ENCODE results near the gene STAM2.
"Not testable (repeated sequence)": the region's sequence is repeated elsewhere in the genome, so short reads cannot be mapped to it uniquely, and the experiment has no call there.

The STAM2 gene

GRCh38 chr2:152175368-152176112 lies at the start of gene STAM2:
Gene STAM2, minus strand, starts transcription at chr2:152175763. Its CDS starts 121 bp downstream, at chr2:152175642.
- DNase-seq = peak; percentile 77

GRCh38 chr2:152223977-152224376 lies 48.4 kb upstream of the STAM2 start:
- DNase-seq = no peak

- no peak for DNase-seq
Observed at GRCh38 chr2:152222975-152223637, 47.5 kb upstream of the STAM2 start.

GRCh38 chr2:152221839-152222238 lies 46.3 kb upstream of the STAM2 start:
- DNase-seq = no peak

GRCh38 chr2:152219077-152219828 lies 43.7 kb upstream of the STAM2 start:
- no peak for DNase-seq

- DNase-seq = no peak
Observed at GRCh38 chr2:152201466-152201830, 25.9 kb upstream of the STAM2 start.

GRCh38 chr2:152200565-152201465 lies 25.3 kb upstream of the STAM2 start:
- DNase-seq = peak; percentile 32

- no peak for DNase-seq
Observed at GRCh38 chr2:152200101-152200500, 24.5 kb upstream of the STAM2 start.

GRCh38 chr2:152198499-152198898 lies 22.9 kb upstream of the STAM2 start:
- DNase-seq = no peak

GRCh38 chr2:152197508-152198284 lies 22.1 kb upstream of the STAM2 start:
- DNase-seq = not testable (repeated sequence)

- no peak for DNase-seq
Observed at GRCh38 chr2:152189622-152190495, 14.3 kb upstream of the STAM2 start.

- not testable (repeated sequence) for DNase-seq
Observed at GRCh38 chr2:152186808-152187207, 11.2 kb upstream of the STAM2 start.

- DNase-seq = no peak
Observed at GRCh38 chr2:152186262-152186661, 10.7 kb upstream of the STAM2 start.

- DNase-seq = no peak
Observed at GRCh38 chr2:152183401-152184073, 8.0 kb upstream of the STAM2 start.

- not testable (repeated sequence) for DNase-seq
Observed at GRCh38 chr2:152177667-152178066, 2.1 kb upstream of the STAM2 start.

GRCh38 chr2:152176113-152176714 lies 651 bp upstream of the STAM2 start:
- DNase-seq = no peak

- DNase-seq = no peak
Observed at GRCh38 chr2:152175012-152175367, 573 bp downstream of the STAM2 start.

GRCh38 chr2:152174574-152174973 lies 989 bp downstream of the STAM2 start:
- DNase-seq = no peak

GRCh38 chr2:152173831-152174230 lies 1.7 kb downstream of the STAM2 start:
- no peak for DNase-seq

All from 8988T (cell line).